ENCODE results near the gene PRKCA.

The PRKCA gene

GRCh38 chr17:66809408-66809807 is 507.0 kb downstream of the PRKCA start:
- ATAC-seq: no peak
- TF ChIP-seq ISL1 (CRISPR knock-in tag; IDR thresholded peaks at IDR 0.05) (no peak), ZNF565 (CRISPR knock-in tag; conservative IDR thresholded peaks at IDR 0.05; ENCODE audit: low read depth) (no peak), CSDC2 (CRISPR knock-in tag; IDR thresholded peaks at IDR 0.05) (no peak), GLIS3 (CRISPR knock-in tag; IDR thresholded peaks at IDR 0.05) (no peak), TSHZ2 (CRISPR knock-in tag; IDR thresholded peaks at IDR 0.05) (no peak), SNAI2 (CRISPR knock-in tag; IDR thresholded peaks at IDR 0.05) (no peak), ZNF8 (CRISPR knock-in tag; IDR thresholded peaks at IDR 0.05) (no peak), ZFP30 (CRISPR knock-in tag; IDR thresholded peaks at IDR 0.05) (no peak), ZC3H10 (CRISPR knock-in tag; IDR thresholded peaks at IDR 0.05) (no peak), ZNF70 (CRISPR knock-in tag; IDR thresholded peaks at IDR 0.05) (no peak), PPARA (CRISPR knock-in tag; IDR thresholded peaks at IDR 0.05; ENCODE audit: borderline replicate concordance) (no peak), BACH2 (CRISPR knock-in tag; IDR thresholded peaks at IDR 0.05; ENCODE audit: borderline replicate concordance) (no peak)
- TF ChIP-seq, protein P1, sequence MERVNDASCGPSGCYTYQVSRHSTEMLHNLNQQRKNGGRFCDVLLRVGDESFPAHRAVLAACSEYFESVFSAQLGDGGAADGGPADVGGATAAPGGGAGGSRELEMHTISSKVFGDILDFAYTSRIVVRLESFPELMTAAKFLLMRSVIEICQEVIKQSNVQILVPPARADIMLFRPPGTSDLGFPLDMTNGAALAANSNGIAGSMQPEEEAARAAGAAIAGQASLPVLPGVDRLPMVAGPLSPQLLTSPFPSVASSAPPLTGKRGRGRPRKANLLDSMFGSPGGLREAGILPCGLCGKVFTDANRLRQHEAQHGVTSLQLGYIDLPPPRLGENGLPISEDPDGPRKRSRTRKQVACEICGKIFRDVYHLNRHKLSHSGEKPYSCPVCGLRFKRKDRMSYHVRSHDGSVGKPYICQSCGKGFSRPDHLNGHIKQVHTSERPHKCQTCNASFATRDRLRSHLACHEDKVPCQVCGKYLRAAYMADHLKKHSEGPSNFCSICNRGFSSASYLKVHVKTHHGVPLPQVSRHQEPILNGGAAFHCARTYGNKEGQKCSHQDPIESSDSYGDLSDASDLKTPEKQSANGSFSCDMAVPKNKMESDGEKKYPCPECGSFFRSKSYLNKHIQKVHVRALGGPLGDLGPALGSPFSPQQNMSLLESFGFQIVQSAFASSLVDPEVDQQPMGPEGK (CRISPR knock-in tag; IDR thresholded peaks at IDR 0.05; ENCODE audit: borderline replicate concordance): no peak

GRCh38 chr17:66810951-66811682 is 508.7 kb downstream of the PRKCA start:
- TF ChIP-seq RARB (CRISPR knock-in tag; IDR thresholded peaks at IDR 0.05) (no peak), CSDC2 (CRISPR knock-in tag; IDR thresholded peaks at IDR 0.05) (no peak), ARNTL (CRISPR knock-in tag; IDR thresholded peaks at IDR 0.05; ENCODE audit: borderline replicate concordance, low read depth) (no peak), CSRNP3 (CRISPR knock-in tag; IDR thresholded peaks at IDR 0.05) (no peak), ZNF565 (CRISPR knock-in tag; conservative IDR thresholded peaks at IDR 0.05; ENCODE audit: low read depth) (no peak), PPARA (CRISPR knock-in tag; IDR thresholded peaks at IDR 0.05; ENCODE audit: borderline replicate concordance) (no peak), ZFP3 (CRISPR knock-in tag; IDR thresholded peaks at IDR 0.05) (no peak), TCF4 (CRISPR knock-in tag; IDR thresholded peaks at IDR 0.05; ENCODE audit: borderline replicate concordance) (no peak)
- no peak for ATAC-seq

- ATAC-seq: no peak
- TF ChIP-seq ZFP30 (CRISPR knock-in tag; IDR thresholded peaks at IDR 0.05): no peak
- no peak for TF ChIP-seq OSR1 (CRISPR knock-in tag; IDR thresholded peaks at IDR 0.05)
- no peak for TF ChIP-seq CSDC2 (CRISPR knock-in tag; IDR thresholded peaks at IDR 0.05)
- no peak for TF ChIP-seq PPARA (CRISPR knock-in tag; IDR thresholded peaks at IDR 0.05; ENCODE audit: borderline replicate concordance)
- TF ChIP-seq ARNTL (CRISPR knock-in tag; IDR thresholded peaks at IDR 0.05; ENCODE audit: borderline replicate concordance, low read depth): no peak
- TF ChIP-seq POU6F1 (CRISPR knock-in tag; IDR thresholded peaks at IDR 0.05; ENCODE audit: borderline replicate concordance, low read depth): no peak
- no peak for TF ChIP-seq ZC3H10 (CRISPR knock-in tag; IDR thresholded peaks at IDR 0.05)
- TF ChIP-seq ZNF8 (CRISPR knock-in tag; IDR thresholded peaks at IDR 0.05): no peak
- TF ChIP-seq TSHZ2 (CRISPR knock-in tag; IDR thresholded peaks at IDR 0.05): no peak
- no peak for TF ChIP-seq ZNF70 (CRISPR knock-in tag; IDR thresholded peaks at IDR 0.05)
- no peak for TF ChIP-seq RARB (CRISPR knock-in tag; IDR thresholded peaks at IDR 0.05)
- no peak for TF ChIP-seq ZFP3 (CRISPR knock-in tag; IDR thresholded peaks at IDR 0.05)
- TF ChIP-seq TOX (CRISPR knock-in tag; IDR thresholded peaks at IDR 0.05; ENCODE audit: borderline replicate concordance): no peak
These were observed 509.3 kb downstream of the PRKCA start for GRCh38 chr17:66811683-66812054.
